ENCODE results near the gene DDX51. TPM values are rescaled to one million over a fixed set of nuclear protein-coding genes. Genes with fewer than 3 reads are reported as not detected.

The DDX51 gene
- total and polyA plus RNA-seq, 2 experiments from 2014 or later = 12.4 to 18.3 TPM

DNA sequence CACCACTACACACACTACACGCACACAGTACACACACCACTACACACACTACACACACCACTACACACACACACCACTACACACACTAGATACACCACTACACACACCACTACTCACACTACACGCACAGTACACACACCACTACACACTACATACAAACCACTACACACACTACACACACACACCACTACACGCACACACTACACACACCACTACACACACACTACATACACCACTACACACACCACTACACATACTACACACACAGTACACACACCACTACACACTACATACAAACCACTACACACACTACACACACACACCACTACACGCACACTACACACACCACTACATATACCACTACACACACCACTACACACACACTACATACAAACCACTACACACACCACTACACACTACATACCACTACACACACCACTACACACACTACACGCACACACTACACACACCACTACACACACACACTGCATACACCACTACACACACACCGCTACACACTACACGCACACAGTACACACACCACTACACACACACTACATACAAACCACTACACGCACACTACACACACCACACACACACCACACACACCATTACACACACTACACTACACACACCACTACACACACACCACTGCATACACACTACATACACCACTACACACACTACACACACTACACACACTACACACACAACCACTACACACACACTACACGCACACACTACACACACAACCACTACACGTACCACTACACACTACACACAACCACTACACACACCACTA is 11.9 kb upstream of the DDX51 start (continued):
- TF ChIP-seq, protein P1, sequence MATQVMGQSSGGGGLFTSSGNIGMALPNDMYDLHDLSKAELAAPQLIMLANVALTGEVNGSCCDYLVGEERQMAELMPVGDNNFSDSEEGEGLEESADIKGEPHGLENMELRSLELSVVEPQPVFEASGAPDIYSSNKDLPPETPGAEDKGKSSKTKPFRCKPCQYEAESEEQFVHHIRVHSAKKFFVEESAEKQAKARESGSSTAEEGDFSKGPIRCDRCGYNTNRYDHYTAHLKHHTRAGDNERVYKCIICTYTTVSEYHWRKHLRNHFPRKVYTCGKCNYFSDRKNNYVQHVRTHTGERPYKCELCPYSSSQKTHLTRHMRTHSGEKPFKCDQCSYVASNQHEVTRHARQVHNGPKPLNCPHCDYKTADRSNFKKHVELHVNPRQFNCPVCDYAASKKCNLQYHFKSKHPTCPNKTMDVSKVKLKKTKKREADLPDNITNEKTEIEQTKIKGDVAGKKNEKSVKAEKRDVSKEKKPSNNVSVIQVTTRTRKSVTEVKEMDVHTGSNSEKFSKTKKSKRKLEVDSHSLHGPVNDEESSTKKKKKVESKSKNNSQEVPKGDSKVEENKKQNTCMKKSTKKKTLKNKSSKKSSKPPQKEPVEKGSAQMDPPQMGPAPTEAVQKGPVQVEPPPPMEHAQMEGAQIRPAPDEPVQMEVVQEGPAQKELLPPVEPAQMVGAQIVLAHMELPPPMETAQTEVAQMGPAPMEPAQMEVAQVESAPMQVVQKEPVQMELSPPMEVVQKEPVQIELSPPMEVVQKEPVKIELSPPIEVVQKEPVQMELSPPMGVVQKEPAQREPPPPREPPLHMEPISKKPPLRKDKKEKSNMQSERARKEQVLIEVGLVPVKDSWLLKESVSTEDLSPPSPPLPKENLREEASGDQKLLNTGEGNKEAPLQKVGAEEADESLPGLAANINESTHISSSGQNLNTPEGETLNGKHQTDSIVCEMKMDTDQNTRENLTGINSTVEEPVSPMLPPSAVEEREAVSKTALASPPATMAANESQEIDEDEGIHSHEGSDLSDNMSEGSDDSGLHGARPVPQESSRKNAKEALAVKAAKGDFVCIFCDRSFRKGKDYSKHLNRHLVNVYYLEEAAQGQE (IDR thresholded peaks at IDR 0.05; ENCODE audit: unreplicated experiment) = no peak
- no peak for TF ChIP-seq ZNF114 (CRISPR knock-in tag; IDR thresholded peaks at IDR 0.05)

DNA sequence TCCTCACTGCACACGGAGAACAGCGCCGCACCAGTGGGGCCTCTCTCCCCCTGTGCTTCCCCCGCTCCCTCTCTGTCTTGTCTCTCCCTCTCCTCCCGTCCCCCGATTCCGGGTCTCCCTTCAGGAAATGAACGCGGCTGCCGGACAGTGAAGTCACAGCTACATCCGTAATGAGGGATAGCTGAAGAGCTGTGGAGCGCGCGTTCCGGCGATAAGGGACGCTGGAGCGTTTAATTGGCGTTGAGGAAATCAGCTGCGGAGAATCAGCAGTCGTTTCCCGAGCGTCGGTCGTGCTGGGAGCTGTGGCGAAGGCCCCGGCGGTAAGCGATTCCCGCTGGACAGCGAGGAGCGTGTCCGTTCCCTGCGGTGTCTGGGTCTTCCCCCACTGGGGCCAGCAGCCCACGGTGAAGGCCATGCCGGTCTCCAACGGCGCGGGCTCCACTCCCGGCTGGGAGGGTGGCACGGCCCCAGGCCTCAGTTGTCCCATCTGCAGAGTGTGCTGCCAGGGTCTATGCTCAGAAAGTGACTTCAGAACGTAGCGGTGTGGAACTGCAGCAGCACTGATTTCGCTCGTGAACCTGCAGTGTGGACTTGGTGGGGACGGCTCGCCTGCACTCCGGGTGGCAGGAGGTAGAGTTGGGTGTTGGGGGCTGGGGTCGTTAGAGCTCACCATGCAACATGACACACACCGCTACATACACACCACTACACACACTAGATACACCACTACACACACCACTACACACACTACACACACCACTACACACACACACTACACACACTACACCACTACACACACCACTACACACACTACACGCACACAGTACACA is 11.0 kb upstream of the DDX51 start:
- no peaks in the 10 kb centered on the region for H3K4me1 Mint-ChIP-seq
- Histone ChIP-seq H3K4me3 (no peak overlapping the region), H3K4me1 (ENCODE audit: insufficient read depth) (no peaks in the 10 kb centered on the region), H3K36me3 (ENCODE audit: insufficient read depth) (no peaks in the 10 kb centered on the region), H3K27ac (ENCODE audit: low read depth) (no peak overlapping the region), H2AFZ (no peak overlapping the region), H3K9me2 (ENCODE audit: insufficient read depth) (no peaks in the 10 kb centered on the region), H3K79me2 (replicated peaks; ENCODE audit: insufficient read depth) (no peaks in the 10 kb centered on the region), H3K4me2 (no peak overlapping the region), H3K27me3 (ENCODE audit: insufficient read depth) (no peaks in the 10 kb centered on the region), H4K20me1 (replicated peaks; ENCODE audit: insufficient read depth) (no peaks in the 10 kb centered on the region), H3F3A (replicated peaks; ENCODE audit: low read depth) (peaks cover 24% of the 10 kb centered on the region)
- TF ChIP-seq, protein P2, sequence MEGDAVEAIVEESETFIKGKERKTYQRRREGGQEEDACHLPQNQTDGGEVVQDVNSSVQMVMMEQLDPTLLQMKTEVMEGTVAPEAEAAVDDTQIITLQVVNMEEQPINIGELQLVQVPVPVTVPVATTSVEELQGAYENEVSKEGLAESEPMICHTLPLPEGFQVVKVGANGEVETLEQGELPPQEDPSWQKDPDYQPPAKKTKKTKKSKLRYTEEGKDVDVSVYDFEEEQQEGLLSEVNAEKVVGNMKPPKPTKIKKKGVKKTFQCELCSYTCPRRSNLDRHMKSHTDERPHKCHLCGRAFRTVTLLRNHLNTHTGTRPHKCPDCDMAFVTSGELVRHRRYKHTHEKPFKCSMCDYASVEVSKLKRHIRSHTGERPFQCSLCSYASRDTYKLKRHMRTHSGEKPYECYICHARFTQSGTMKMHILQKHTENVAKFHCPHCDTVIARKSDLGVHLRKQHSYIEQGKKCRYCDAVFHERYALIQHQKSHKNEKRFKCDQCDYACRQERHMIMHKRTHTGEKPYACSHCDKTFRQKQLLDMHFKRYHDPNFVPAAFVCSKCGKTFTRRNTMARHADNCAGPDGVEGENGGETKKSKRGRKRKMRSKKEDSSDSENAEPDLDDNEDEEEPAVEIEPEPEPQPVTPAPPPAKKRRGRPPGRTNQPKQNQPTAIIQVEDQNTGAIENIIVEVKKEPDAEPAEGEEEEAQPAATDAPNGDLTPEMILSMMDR (conservative IDR thresholded peaks at IDR 0.05; ENCODE audit: low read depth in 2 of 2) = no peak
- TF ChIP-seq, protein P3, sequence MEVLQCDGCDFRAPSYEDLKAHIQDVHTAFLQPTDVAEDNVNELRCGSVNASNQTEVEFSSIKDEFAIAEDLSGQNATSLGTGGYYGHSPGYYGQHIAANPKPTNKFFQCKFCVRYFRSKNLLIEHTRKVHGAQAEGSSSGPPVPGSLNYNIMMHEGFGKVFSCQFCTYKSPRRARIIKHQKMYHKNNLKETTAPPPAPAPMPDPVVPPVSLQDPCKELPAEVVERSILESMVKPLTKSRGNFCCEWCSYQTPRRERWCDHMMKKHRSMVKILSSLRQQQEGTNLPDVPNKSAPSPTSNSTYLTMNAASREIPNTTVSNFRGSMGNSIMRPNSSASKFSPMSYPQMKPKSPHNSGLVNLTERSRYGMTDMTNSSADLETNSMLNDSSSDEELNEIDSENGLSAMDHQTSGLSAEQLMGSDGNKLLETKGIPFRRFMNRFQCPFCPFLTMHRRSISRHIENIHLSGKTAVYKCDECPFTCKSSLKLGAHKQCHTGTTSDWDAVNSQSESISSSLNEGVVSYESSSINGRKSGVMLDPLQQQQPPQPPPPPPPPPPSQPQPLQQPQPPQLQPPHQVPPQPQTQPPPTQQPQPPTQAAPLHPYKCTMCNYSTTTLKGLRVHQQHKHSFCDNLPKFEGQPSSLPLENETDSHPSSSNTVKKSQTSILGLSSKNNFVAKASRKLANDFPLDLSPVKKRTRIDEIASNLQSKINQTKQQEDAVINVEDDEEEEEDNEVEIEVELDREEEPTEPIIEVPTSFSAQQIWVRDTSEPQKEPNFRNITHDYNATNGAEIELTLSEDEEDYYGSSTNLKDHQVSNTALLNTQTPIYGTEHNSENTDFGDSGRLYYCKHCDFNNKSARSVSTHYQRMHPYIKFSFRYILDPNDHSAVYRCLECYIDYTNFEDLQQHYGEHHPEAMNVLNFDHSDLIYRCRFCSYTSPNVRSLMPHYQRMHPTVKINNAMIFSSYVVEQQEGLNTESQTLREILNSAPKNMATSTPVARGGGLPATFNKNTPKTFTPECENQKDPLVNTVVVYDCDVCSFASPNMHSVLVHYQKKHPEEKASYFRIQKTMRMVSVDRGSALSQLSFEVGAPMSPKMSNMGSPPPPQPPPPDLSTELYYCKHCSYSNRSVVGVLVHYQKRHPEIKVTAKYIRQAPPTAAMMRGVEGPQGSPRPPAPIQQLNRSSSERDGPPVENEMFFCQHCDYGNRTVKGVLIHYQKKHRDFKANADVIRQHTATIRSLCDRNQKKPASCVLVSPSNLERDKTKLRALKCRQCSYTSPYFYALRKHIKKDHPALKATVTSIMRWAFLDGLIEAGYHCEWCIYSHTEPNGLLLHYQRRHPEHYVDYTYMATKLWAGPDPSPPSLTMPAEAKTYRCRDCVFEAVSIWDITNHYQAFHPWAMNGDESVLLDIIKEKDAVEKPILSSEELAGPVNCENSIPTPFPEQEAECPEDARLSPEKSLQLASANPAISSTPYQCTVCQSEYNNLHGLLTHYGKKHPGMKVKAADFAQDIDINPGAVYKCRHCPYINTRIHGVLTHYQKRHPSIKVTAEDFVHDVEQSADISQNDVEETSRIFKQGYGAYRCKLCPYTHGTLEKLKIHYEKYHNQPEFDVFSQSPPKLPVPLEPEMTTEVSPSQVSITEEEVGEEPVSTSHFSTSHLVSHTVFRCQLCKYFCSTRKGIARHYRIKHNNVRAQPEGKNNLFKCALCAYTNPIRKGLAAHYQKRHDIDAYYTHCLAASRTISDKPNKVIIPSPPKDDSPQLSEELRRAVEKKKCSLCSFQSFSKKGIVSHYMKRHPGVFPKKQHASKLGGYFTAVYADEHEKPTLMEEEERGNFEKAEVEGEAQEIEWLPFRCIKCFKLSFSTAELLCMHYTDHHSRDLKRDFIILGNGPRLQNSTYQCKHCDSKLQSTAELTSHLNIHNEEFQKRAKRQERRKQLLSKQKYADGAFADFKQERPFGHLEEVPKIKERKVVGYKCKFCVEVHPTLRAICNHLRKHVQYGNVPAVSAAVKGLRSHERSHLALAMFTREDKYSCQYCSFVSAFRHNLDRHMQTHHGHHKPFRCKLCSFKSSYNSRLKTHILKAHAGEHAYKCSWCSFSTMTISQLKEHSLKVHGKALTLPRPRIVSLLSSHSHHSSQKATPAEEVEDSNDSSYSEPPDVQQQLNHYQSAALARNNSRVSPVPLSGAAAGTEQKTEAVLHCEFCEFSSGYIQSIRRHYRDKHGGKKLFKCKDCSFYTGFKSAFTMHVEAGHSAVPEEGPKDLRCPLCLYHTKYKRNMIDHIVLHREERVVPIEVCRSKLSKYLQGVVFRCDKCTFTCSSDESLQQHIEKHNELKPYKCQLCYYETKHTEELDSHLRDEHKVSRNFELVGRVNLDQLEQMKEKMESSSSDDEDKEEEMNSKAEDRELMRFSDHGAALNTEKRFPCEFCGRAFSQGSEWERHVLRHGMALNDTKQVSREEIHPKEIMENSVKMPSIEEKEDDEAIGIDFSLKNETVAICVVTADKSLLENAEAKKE (CRISPR knock-in tag; IDR thresholded peaks at IDR 0.05) = no peak
- no peak for TF ChIP-seq JUNB (IDR thresholded peaks at IDR 0.05; ENCODE audit: unreplicated experiment)
- TF ChIP-seq ZNF114 (CRISPR knock-in tag; IDR thresholded peaks at IDR 0.05) = no peak
- TF ChIP-seq EZH2phosphoT487 (IDR thresholded peaks at IDR 0.05; ENCODE audit: unreplicated experiment) = no peak
- no peak for TF ChIP-seq POLR2AphosphoS5 (IDR thresholded peaks at IDR 0.05; ENCODE audit: low read depth)
- no peak for TF ChIP-seq ZNF331 (CRISPR knock-in tag; IDR thresholded peaks at IDR 0.05; ENCODE audit: low read depth)
- TF ChIP-seq NANOG (IDR thresholded peaks at IDR 0.05; ENCODE audit: borderline replicate concordance) = no peak
- no peak for TF ChIP-seq EZH2 (IDR thresholded peaks at IDR 0.05; ENCODE audit: low read depth, unreplicated experiment)
- peaks cover 10% of the 10 kb centered on the region for H3K27me3 Mint-ChIP-seq (ENCODE audit: insufficient read depth, low read depth, poor library complexity)
- no peak for DNase-seq (ENCODE audit: low spot score)
- no peaks in the 10 kb centered on the region for H3K9me3 Mint-ChIP-seq
- H3K36me3 Mint-ChIP-seq (ENCODE audit: low read depth) = peaks cover 6% of the 10 kb centered on the region
- no peak for ATAC-seq
- H3K4me3 Mint-ChIP-seq = no peak overlapping the region
- no peak overlapping the region for H3K27ac Mint-ChIP-seq

Measured in GM23338 (cell line).